ENCODE results near the gene OS9.

Gene OS9

GRCh38 chr12:57723630-57723962, 29.7 kb downstream of the OS9 start:
- no peak for DNase-seq (ENCODE audit: low read depth)

GRCh38 chr12:57724003-57724935, 30.3 kb downstream of the OS9 start:
- no peak for DNase-seq (ENCODE audit: low read depth)

- DNase-seq (ENCODE audit: low read depth), result no peak
These were observed 31.2 kb downstream of the OS9 start for GRCh38 chr12:57724936-57725740.

GRCh38 chr12:57725851-57726150, 31.9 kb downstream of the OS9 start:
- DNase-seq (ENCODE audit: low read depth), result no peak

- no peak for DNase-seq (ENCODE audit: low read depth)
These were observed 32.4 kb downstream of the OS9 start for GRCh38 chr12:57726151-57726883.

- DNase-seq (ENCODE audit: low read depth), result no peak
These were observed 33.2 kb downstream of the OS9 start for GRCh38 chr12:57726884-57727757.

GRCh38 chr12:57727758-57728395, 33.9 kb downstream of the OS9 start:
- no peak for DNase-seq (ENCODE audit: low read depth)

- no peak for DNase-seq (ENCODE audit: low read depth)
These were observed 35.5 kb downstream of the OS9 start for GRCh38 chr12:57729321-57729844.

GRCh38 chr12:57730336-57731067, 36.6 kb downstream of the OS9 start:
- DNase-seq (ENCODE audit: low read depth), result no peak

- no peak for DNase-seq (ENCODE audit: low read depth)
These were observed 37.6 kb downstream of the OS9 start for GRCh38 chr12:57731411-57732080.

GRCh38 chr12:57732270-57732669, 38.3 kb downstream of the OS9 start:
- DNase-seq (ENCODE audit: low read depth), result no peak

GRCh38 chr12:57732726-57733593, 39.0 kb downstream of the OS9 start:
- DNase-seq (ENCODE audit: low read depth), result no peak

- DNase-seq (ENCODE audit: low read depth), result no peak
These were observed 40.0 kb downstream of the OS9 start for GRCh38 chr12:57733928-57734327.

- no peak for DNase-seq (ENCODE audit: low read depth)
These were observed 40.7 kb downstream of the OS9 start for GRCh38 chr12:57734591-57734990.

- DNase-seq (ENCODE audit: low read depth), result no peak
These were observed 41.4 kb downstream of the OS9 start for GRCh38 chr12:57735198-57735855.

GRCh38 chr12:57735952-57736740, 42.2 kb downstream of the OS9 start:
- DNase-seq (ENCODE audit: low read depth), result no peak

- no peak for DNase-seq (ENCODE audit: low read depth)
These were observed 43.0 kb downstream of the OS9 start for GRCh38 chr12:57736741-57737466.
